ENCODE results near the gene TSPAN6. TPM values are rescaled to one million over a fixed set of nuclear protein-coding genes. Genes with fewer than 3 reads are reported as not detected.

TSPAN6 gene
- total and polyA plus RNA-seq, 9 of the 15 experiments (the other 6 are each of a cell fraction or from before 2014, with no cell fraction given) = 0.04 to 0.68 (median 0.11) TPM; not detected in 6

- TF ChIP-seq ATF3 (IDR thresholded peaks at IDR 0.05) (peak; percentile 21; the same call in 1 of the 2 replicates), ATF3 (CRISPR knock-in tag; conservative IDR thresholded peaks at IDR 0.05) (no peak)
These were observed 7.6 kb upstream of the TSPAN6 start, which contains the start of gene SRPX2 (continued) for GRCh38 chrX:100643956-100644860.

- no peaks in the 10 kb centered on the region for H3K9me3 ChIP-seq (replicated peaks; ENCODE audit: control insufficient read depth, insufficient read depth, low read depth, low read length)
- DNase-seq (ENCODE audit: extremely low read depth in 1 of 4, low spot score in 3 of 4) (no peak), FAIRE-seq (no peak), ATAC-seq (no peak)
- POLR2A ChIA-PET = no interaction called here
- no peak overlapping the region for H3K27ac ChIP-seq (ENCODE audit: extremely low read depth, low read depth, low read length)
- no peak overlapping the region for H3K9ac ChIP-seq (ENCODE audit: insufficient read depth in 1 of 2, low read depth in 2 of 2, low read length in 2 of 2)
- CTCF ChIA-PET (ENCODE audit: low intra/inter-chr PET ratio) = no interaction called here
- no peak overlapping the region for H3K4me2 ChIP-seq (ENCODE audit: insufficient read depth, low read length)
- BruUV-seq (replicated peaks) = no TSS peak
- H3K9me1 ChIP-seq (ENCODE audit: control insufficient read depth, insufficient read depth, low read length) = no peaks in the 10 kb centered on the region
- intact Hi-C loops (cut with micrococcal nuclease) (no loop called here), in situ Hi-C loops (cut with MboI) (no loop called here)
- H4K20me1 ChIP-seq (replicated peaks; ENCODE audit: control insufficient read depth, insufficient read depth, low read length) = no peaks in the 10 kb centered on the region
- no peak overlapping the region for H2AFZ ChIP-seq (ENCODE audit: low read depth, low read length)
- H3K4me3 ChIP-seq = no peak overlapping the region
- 0% methylated on average over 11 of the region's 11 CpGs for WGBS (ENCODE audit: insufficient coverage, low coverage, missing lambda C conversion rate)
- no peaks in the 10 kb centered on the region for H3K27me3 ChIP-seq (ENCODE audit: control insufficient read depth in 2 of 2, insufficient read depth in 2 of 2, low read length in 2 of 2)
- H3K36me3 ChIP-seq (ENCODE audit: control insufficient read depth, insufficient read depth, low read length) = no peaks in the 10 kb centered on the region
- H3K4me1 ChIP-seq (replicated peaks in 1 of 2; ENCODE audit: control insufficient read depth in 2 of 2, insufficient read depth in 2 of 2, low read length in 2 of 2) = no peaks in the 10 kb centered on the region
- H3K79me2 ChIP-seq (ENCODE audit: control insufficient read depth, insufficient read depth, low read length) = no peaks in the 10 kb centered on the region
- TF ChIP-seq TAF7 (tag; IDR thresholded peaks at IDR 0.05) = no peak
- TF ChIP-seq ATF1 (CRISPR knock-in tag; IDR thresholded peaks at IDR 0.05) = no peak
- no peak for TF ChIP-seq ATF1 (tag; IDR thresholded peaks at IDR 0.05)
- no peak for TF ChIP-seq FOXA3 (CRISPR knock-in tag; conservative IDR thresholded peaks at IDR 0.05 in 1 of 2, IDR thresholded peaks at IDR 0.05 in 1 of 2)
- TF ChIP-seq HNRNPK (IDR thresholded peaks at IDR 0.05; ENCODE audit: low read depth, low read length, poor library complexity, severe bottlenecking) = no peak
These were observed 6.6 kb upstream of the TSPAN6 start for GRCh38 chrX:100643212-100643611.
